Activated CD8-positive, alpha-beta memory T cell treated with anti-CD3 and anti-CD28 coated beads for 36 hours (primary cell): ENCODE measurements around the gene HES1. TPM values are rescaled to one million over a fixed set of nuclear protein-coding genes. Genes with fewer than 3 reads are reported as not detected.

Experiments used
- CTCF ChIA-PET: fragments of 350-600 bp; sonication (Branson Sonifier 250); formaldehyde crosslinking; loops from one replicate; lab custom pipeline; 2021; ENCODE audit warnings: antibody characterized with exemption; lab: Charles Lee
- POLR2A ChIA-PET: fragments of 350-600 bp; sonication (Branson Sonifier 250); formaldehyde crosslinking; loops from one replicate; lab custom pipeline; 2021; ENCODE audit warnings: antibody characterized with exemption; lab: Charles Lee
- total RNA-seq, 2 experiments: library from RNA; stranded (reverse); gene quantifications; one replicate each; pipeline ENCODE4 v1.2.3, GENCODE V29; 2021

Gene HES1
- total RNA-seq, 2 experiments from 2014 or later, result not detected

GRCh38 chr3:194100856-194101390 is 35.0 kb upstream of the HES1 start:
- CTCF ChIA-PET, result no interaction called here
- POLR2A ChIA-PET, result interaction anchor here (0.5 kb wide), 1 partner anchor 138 kb away, joined by 3 read pairs; no protein-coding TSS in a partner anchor

GRCh38 chr3:194101592-194102432 is 34.1 kb upstream of the HES1 start:
- POLR2A ChIA-PET, result no interaction called here
- CTCF ChIA-PET, result no interaction called here

GRCh38 chr3:194102436-194102835 is 33.5 kb upstream of the HES1 start:
- ChIA-PET POLR2A (no interaction called here), CTCF (no interaction called here)

GRCh38 chr3:194103505-194103904 is 32.4 kb upstream of the HES1 start:
- CTCF ChIA-PET, result no interaction called here
- POLR2A ChIA-PET, result interaction anchor here (0.6 kb wide), 1 partner anchor 250 kb away, joined by 3 read pairs; no protein-coding TSS in a partner anchor

GRCh38 chr3:194103983-194104751 is 31.8 kb upstream of the HES1 start:
- CTCF ChIA-PET, result no interaction called here
- POLR2A ChIA-PET, result no interaction called here

- POLR2A ChIA-PET, result no interaction called here
- CTCF ChIA-PET, result no interaction called here
Observed at GRCh38 chr3:194105292-194105691, 30.7 kb upstream of the HES1 start.

GRCh38 chr3:194107107-194107506 is 28.8 kb upstream of the HES1 start:
- POLR2A ChIA-PET, result no interaction called here
- CTCF ChIA-PET, result interaction anchor here (0.8 kb wide), 1 partner anchor 323 kb away, joined by 3 read pairs; no protein-coding TSS in a partner anchor

GRCh38 chr3:194109192-194109863 is 26.6 kb upstream of the HES1 start:
- POLR2A ChIA-PET, result no interaction called here
- CTCF ChIA-PET, result no interaction called here

- POLR2A ChIA-PET, result no interaction called here
- CTCF ChIA-PET, result no interaction called here
Observed at GRCh38 chr3:194110483-194110882, 25.5 kb upstream of the HES1 start.

GRCh38 chr3:194111336-194111735 is 24.6 kb upstream of the HES1 start:
- ChIA-PET CTCF (no interaction called here), POLR2A (no interaction called here)

- ChIA-PET POLR2A (no interaction called here), CTCF (no interaction called here)
Observed at GRCh38 chr3:194112120-194113106, 23.5 kb upstream of the HES1 start.

GRCh38 chr3:194114123-194114522 is 21.8 kb upstream of the HES1 start:
- CTCF ChIA-PET, result no interaction called here

GRCh38 chr3:194117104-194117845 is 18.7 kb upstream of the HES1 start:
- ChIA-PET CTCF (interaction anchor here (1.0 kb wide), 1 partner anchor 14 kb away, joined by 3 read pairs; no protein-coding TSS in a partner anchor), POLR2A (no interaction called here)

More at GRCh38 chr3:194114123-194114522, 21.8 kb upstream of the HES1 start:
- POLR2A ChIA-PET, result no interaction called here

GRCh38 chr3:194118920-194119319 is 17.0 kb upstream of the HES1 start:
- ChIA-PET CTCF (no interaction called here), POLR2A (no interaction called here)

- CTCF ChIA-PET, result no interaction called here
Observed at GRCh38 chr3:194119831-194120590, 15.9 kb upstream of the HES1 start.

GRCh38 chr3:194120789-194121770 is 14.9 kb upstream of the HES1 start:
- ChIA-PET CTCF (no interaction called here), POLR2A (no interaction called here)

More at GRCh38 chr3:194119831-194120590, 15.9 kb upstream of the HES1 start:
- POLR2A ChIA-PET, result no interaction called here
